ENCODE results near the gene ACIN1.
A peak's percentile ranks its signal among the peaks of the same experiment; 100 is the strongest.
"Not testable (repeated sequence)": the region's sequence is repeated elsewhere in the genome, so short reads cannot be mapped to it uniquely, and the experiment has no call there.

ACIN1 gene

GRCh38 chr14:23124337-23124954 lies 29.5 kb upstream of the ACIN1 start:
- no peak for DNase-seq (ENCODE audit: low read depth)

DNA sequence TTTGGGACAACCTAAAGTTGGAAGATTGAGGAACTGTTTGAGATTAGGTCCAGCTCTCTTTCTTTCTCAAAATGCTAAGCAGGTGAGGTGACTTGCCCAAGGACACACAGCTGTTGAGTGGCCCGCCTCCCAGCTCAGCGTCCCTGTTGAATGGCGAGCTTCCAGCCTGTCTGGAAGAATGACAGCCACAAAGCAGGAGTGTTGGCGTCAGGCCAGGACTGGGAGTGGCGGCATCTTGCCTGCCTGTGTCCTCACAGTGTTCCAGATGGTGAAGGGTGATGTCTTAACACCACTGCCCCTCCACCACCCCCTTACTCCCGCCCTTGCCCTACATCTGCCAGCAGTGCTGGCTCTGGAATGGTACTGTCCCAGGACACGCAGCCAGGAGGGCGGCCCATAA lies 28.5 kb upstream of the ACIN1 start:
- DNase-seq (ENCODE audit: low read depth), result no peak

DNA sequence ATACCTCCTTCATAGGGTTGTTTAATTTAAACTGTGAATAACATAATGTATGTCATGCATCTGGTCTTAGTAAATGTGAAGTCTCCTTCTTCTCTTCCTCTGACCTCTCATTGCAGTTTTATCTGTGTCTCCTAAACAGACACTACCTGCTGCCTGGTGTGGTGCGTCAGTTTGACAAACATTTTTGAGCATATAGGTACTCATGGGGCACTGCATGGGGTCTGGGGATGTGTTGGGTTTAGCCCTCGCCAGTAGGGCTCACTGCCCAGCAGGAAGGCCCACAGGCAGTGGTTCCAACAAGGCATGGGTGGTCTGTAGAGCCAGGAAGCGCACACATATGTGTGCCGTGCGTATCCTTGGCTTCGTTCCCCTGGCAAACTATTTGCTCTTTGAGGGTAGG lies 27.1 kb upstream of the ACIN1 start:
- no peak for DNase-seq (ENCODE audit: low read depth)

DNA sequence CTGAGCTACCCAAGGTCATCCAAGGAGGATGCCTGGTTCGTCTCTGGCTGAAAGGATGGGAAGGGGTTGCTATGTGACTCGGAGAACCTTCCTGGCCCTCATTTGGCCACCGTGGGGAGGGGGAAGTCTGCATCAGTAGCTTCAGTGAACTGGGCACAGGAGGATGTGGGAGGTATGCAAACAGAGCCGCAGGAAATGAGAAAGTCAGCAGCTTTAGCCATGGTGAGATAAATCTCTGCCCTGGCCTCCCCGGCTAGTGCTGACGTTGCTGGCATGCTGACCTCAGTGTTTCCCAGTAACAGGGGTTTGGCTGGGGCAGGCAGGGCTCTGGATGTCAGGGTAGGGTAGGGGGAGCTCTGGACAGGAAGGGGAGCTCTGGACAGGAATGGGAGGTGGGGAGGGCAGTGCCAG lies 26.4 kb upstream of the ACIN1 start:
- DNase-seq (ENCODE audit: low read depth), result peak; percentile 82

DNA sequence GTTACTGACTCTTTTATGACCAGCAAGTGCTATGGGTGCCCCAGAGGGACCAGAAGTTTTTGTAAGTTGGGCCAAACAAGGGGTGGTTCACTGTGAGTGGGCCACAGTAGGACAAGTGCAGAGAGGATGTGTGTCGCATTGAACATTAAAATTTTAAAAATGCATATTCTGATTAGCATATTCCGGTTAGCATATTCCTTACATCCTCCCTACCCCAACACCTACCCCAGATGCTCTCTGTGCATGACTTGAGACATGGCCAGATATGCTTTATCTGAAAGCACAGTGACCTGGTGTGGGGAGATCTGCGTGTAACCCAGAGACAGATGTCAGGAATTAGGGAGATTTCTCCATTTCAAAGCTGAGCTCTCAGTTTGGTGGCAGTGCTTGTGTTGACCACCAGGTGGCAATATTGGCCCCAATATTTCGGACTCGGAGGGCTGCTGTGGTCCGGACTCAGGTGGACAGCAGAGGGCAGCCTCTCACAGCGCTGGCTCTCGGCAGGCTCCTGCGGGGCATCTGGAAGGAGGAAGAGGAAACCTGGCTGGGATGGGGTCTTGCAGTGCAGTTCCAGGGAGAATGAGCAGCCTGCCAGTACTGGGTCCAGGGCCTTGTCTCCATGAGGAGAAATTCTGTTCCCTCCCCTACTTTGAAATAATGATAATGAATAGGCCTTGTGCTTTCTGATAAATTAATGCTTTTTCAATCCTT lies 25.8 kb upstream of the ACIN1 start:
- peak; percentile 80 for DNase-seq (ENCODE audit: low read depth)

GRCh38 chr14:23119363-23120327 lies 24.7 kb upstream of the ACIN1 start:
- no peak for DNase-seq (ENCODE audit: low read depth)

- no peak for DNase-seq (ENCODE audit: low read depth)
These were observed 23.8 kb upstream of the ACIN1 start, which contains the start of gene CEBPE for GRCh38 chr14:23118506-23119362. TSS of gene CEBPE (minus strand) at chr14:23119255. CDS start at chr14:23119091, 164 bp downstream.

DNA sequence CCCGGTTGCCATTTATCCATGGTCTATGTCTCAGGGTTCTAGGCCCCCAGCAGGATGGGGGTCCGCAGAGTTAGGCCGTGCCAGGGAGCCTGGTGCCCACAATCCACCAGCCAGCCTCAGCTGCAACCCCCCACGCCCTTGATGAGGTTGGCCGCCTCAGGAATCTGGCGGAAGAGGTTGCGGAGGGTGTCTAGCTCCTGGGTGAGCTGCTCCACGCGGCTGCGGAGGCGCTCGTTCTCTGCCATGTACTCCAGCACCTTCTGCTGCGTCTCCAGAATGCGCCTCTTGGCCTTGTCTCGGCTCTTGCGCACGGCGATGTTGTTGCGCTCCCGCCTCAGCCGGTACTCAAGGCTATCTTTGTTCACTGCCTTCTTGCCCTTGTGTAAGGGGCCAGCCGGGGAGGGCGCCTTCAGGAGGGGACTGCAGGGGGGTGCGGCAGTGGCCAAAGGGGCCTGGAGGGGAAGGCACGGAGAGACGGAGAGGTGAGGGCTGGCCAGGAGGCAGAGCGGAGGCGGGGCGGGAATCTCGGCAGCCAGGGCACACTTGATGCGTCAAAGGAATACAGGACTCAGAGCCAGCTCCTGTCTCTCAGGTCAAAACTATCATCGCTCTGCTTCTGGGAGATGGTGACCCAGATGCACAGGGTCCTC lies 22.6 kb upstream of the ACIN1 start:
- no peak for DNase-seq (ENCODE audit: low read depth)

DNA sequence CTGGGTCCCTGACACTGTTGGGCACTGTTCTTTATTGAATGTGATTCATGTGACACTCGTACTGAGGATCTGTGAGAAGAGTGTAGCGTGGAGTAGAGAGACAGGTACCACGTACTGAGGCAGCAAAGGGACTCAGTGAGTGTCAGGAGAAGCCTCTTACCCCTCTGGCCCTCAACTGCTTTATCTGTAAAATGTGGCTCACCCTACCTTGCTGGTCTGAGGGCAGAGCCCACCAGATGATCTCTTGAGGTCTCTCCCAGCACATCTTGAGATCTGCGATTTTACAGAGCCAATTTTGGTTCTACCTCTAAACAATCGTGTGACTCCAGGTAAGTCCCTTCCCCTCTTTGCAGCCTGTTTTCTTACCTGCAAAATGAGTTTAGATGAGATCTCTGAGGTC lies 21.0 kb upstream of the ACIN1 start:
- no peak for DNase-seq (ENCODE audit: low read depth)

DNA sequence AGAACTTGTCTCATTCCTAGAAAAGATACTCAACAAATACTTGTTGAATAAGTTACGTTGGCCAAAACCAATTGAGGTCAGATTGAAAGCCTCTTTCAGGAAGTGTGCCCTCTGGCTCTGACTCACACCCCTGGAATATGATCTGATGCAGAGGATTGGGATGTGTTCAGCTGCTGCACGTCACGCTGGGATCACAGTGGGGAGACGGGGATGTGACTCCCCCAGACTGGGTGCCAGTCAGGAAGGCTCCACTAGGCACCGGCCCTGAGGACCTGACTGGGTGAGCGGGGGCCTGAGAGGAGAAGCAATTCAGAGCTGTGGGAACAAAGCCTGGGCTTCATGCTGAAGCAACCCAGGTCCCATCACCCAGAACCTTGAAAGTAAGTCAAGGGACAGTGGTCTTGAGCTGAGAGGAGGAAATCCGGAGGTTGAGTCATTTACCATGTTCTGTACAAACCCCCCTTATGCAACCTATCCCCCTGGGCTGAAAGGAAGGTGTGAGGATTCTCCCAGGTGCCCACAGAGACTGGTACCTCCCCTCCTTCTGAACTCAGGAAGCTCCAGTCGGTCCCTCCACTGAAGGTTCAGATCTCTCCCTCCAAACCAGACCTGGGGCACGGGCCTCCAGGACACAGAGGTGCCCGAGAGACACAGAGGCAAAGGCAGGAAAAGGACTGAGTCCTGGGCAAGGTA lies 20.2 kb upstream of the ACIN1 start:
- peak; percentile 97 for DNase-seq (ENCODE audit: low read depth)

DNA sequence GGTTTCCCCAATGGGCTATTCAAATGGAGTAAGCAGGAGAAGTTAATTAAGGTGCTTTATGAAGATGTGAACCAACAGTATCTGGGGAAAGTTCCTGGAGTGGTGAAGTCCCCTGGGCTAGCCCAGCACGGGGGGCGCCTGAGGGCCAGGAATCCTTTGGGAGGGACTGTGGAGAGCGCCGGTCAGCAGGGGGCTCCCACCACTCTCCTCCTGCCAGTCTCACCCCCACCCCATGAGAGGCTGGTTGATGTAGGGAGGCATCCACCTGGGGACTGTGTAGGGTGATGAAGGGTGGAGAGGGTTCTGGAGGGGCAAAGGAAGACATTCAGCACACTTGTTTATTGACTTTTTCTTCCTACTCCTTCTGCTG lies 19.7 kb upstream of the ACIN1 start:
- DNase-seq (ENCODE audit: low read depth), result no peak

- DNase-seq (ENCODE audit: low read depth), result no peak
These were observed 19.2 kb upstream of the ACIN1 start for GRCh38 chr14:23114120-23114458.

- DNase-seq (ENCODE audit: low read depth), result peak; percentile 40
These were observed 18.6 kb upstream of the ACIN1 start for GRCh38 chr14:23113431-23114119.

DNA sequence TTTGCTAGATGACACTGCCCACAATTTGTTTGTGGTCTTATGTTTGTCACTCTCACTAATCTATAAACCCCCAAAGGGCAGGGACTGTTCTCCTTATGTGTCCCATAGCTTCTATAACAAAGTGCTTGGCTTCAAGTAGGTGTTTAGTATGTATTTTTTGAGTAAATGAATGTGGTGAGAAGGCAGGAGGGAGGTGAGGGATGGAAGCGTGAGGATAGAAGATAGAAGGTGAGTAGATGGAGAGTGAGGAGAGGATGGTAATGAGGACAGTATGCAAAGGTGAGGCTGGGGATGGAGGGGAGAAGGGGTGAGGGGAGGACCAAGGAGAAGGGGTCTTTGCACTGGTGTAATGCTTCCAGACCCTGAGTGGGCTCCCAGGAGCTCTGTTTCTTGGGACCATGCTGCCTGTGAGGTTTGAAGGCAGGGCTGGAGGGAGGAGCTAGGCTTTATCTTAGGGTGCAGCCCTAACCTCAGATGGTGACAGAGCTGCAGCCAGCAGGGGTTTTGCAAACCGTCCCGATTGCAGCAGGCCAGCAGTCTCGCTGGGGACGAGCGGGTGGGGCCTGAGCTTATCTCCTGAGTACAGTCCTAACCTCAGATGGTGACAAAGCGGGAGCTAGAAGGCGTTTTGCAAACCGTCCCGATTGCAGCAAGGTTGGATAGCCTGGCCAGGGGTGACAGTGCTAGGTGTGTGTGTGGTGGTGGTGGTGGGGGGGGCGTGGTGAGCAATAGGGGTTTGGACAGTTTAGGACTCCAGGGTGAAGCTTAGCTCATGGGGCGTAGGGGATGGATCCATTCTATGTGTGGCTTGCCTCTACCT lies 17.6 kb upstream of the ACIN1 start:
- DNase-seq (ENCODE audit: low read depth), result no peak

DNA sequence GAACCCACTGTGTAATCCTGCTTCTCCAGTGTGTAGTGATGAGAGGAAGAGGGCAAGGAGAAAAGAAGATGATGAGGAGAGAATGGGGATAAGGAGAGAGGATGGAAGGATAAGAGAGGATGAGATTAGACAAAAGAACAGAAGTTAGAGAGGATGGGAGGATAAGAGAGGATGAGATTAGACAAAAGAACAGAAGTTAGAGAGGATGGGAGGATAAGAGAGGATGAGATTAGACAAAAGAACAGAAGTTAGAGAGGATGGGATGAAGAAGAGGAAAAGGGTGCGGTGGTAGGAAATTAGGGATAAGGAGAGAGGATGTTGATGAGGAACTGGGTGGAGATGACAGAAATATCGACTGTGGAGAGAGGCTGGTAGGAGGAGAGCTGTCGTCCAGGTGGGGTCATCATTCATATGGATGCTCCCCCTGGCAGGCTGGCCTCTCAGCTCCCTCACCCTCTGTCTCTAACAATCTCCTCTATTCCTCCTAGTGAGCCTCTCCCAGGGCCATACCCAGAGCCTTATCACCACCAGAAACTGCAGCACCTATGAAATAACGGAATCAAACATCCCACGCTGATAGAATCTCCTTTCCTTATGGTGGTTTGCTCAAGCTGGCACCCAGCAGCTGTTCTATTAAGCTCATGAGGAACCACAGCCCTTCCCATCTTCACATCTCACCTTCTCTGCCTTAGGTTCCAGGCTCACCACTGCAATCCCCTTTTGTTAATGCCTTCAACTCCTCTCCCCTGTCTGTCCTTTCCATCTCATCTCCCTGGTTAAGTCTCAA lies 15.8 kb upstream of the ACIN1 start:
- DNase-seq (ENCODE audit: low read depth), result no peak

- no peak for DNase-seq (ENCODE audit: low read depth)
These were observed 14.8 kb upstream of the ACIN1 start for GRCh38 chr14:23109769-23110168.

DNA sequence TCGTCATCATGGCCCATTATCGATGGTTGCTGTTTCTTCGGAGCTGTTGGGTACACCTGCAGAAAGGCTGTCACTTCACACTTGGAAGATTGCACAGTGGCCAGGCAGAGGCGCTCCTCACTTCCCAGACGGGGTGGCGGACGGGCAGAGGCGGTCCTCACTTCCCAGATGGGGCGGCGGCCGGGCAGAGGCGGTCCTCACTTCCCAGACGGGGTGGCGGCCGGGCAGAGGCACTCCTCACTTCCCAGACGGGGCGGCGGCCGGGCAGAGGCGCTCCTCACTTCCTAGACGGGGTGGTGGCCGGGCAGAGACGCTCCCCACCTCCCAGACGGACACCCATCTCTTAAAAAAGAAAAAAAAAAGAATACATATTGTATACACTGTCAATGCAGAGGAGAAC lies 13.2 kb upstream of the ACIN1 start:
- DNase-seq (ENCODE audit: low read depth), result not testable (repeated sequence)

DNA sequence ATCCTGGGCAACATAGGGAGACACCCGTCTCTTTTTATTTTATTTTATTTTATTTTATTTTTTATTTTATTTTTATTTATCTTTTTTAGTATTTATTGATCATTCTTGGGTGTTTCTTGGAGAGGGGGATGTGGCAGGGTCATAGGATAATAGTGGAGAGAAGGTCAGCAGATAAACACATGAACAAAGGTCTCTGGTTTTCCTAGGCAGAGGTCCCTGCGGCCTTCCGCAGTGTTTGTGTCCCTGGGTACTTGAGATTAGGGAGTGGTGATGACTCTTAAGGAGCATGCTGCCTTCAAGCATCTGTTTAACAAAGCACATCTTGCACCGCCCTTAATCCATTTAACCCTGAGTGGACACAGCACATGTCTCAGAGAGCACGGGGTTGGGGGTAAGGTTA lies 12.7 kb upstream of the ACIN1 start:
- not testable (repeated sequence) for DNase-seq (ENCODE audit: low read depth)

DNA sequence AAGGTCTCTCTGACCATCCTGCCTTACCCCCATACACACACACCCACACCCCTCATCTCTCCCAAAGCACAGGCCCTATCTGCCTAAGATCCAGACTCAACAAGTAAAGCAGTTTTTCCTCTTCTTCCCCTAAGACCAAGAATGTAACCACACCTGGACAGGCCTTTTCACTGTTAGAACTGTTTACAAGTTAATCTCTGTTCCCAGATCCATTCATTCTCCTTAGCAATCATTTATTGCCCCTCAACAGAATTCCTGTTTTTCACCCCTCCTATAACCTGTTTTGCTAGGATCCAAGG lies 11.8 kb upstream of the ACIN1 start:
- no peak for DNase-seq (ENCODE audit: low read depth)

Data from iris pigment epithelial cell (primary cell).